K562 (cell line): ENCODE data around the gene HPCA. TPM values are rescaled to one million over a fixed set of nuclear protein-coding genes. Genes with fewer than 3 reads are reported as not detected.

Experiments
- ESRRB ChIP-seq: fragments of 250-450 bp; sonication (Bioruptor Pico); IDR thresholded peaks from 2 replicates; pipeline ENCODE4 v1.5.0; 2020; ENCODE audit warnings: mild to moderate bottlenecking, moderate library complexity, borderline replicate concordance
- FOXJ3 ChIP-seq: sonication (generic); formaldehyde crosslinking; IDR thresholded peaks from 2 replicates; pipeline ENCODE4 v1.4.0; 2020; ENCODE audit warnings: mild to moderate bottlenecking, missing genetic modification reagents
- GABPA ChIP-seq: fragments of 200-800 bp; sonication (Bioruptor generic); conservative IDR thresholded peaks from 2 replicates; pipeline ENCODE4 v1.6.1; 2016; ENCODE audit warnings: low read depth, missing genetic modification characterization, missing compliant biosample characterization
- HNRNPH1 ChIP-seq: fragments of 200-400 bp; formaldehyde crosslinking; optimal IDR thresholded peaks from 2 replicates; pipeline ENCODE3; 2017; ENCODE audit warnings: low read depth, mild to moderate bottlenecking, low read length, moderate library complexity
- ILK ChIP-seq: fragments of 450-650 bp; IDR thresholded peaks from 2 replicates; pipeline ENCODE4 v1.6.1; 2016; ENCODE audit warnings: missing genetic modification characterization, low read depth, mild to moderate bottlenecking, missing compliant biosample characterization, moderate library complexity, borderline replicate concordance
- PHB ChIP-seq: fragments of 250-450 bp; sonication (Bioruptor Pico); IDR thresholded peaks from 2 replicates; pipeline ENCODE4 v1.5.0; 2021
- REST ChIP-seq, 2 experiments: fragments of 450-650 bp; formaldehyde crosslinking in 1 of 2; IDR thresholded peaks; 2 replicates each; pipeline versions ENCODE4 v1.4.0 to v1.6.1; 2014 to 2020; ENCODE audit warnings: mild to moderate bottlenecking in 2 of 2, borderline replicate concordance in 1 of 2, low read depth in 1 of 2
- SAP30 ChIP-seq: fragments of 200-600 bp; sonication (generic); IDR thresholded peaks from 2 replicates; pipeline ENCODE4 v1.6.1; 2012; ENCODE audit warnings: borderline replicate concordance, low read depth, mild to moderate bottlenecking, moderate library complexity, low read length, control low read depth, inconsistent platforms; ENCODE audit not compliant: insufficient read depth, poor library complexity, severe bottlenecking
- SRSF1 ChIP-seq: fragments of 200-400 bp; formaldehyde crosslinking; IDR thresholded peaks from 2 replicates; pipeline ENCODE4 v1.6.1; 2017; ENCODE audit warnings: mild to moderate bottlenecking, low read depth, low read length, moderate library complexity
- STAT5A ChIP-seq: IDR thresholded peaks from 2 replicates; pipeline ENCODE4 v1.6.1; 2012; ENCODE audit warnings: low read length, inconsistent platforms, borderline replicate concordance
- VEZF1 ChIP-seq: fragments of 200-800 bp; sonication (Bioruptor generic); IDR thresholded peaks from 2 replicates; pipeline ENCODE4 v1.6.1; 2017; ENCODE audit warnings: missing genetic modification characterization, missing compliant biosample characterization
- ZNF551 ChIP-seq: fragments of 250-450 bp; sonication (Bioruptor Pico); IDR thresholded peaks from 2 replicates; pipeline ENCODE4 v1.5.0; 2021; ENCODE audit warnings: mild to moderate bottlenecking, moderate library complexity
- polyA plus RNA-seq, 8 experiments: library from polyadenylated mRNA; depleted of rRNA in 4 of 8; stranded (reverse) in 5 of 8; unstranded in 3 of 8; fragments of >200 nt; fragmentation: Nextera tagmentation in 2 of 8; fragmentation: Illumina TruSeq in 1 of 8; extraction: Ambion mirVana in 2 of 8; extraction: Trizol in 1 of 8; gene quantifications; 2 replicates each; pipeline versions ENCODE4 v1.2.1 to v1.2.3, GENCODE V29; 2011 to 2014; ENCODE audit warnings: inconsistent platforms in 1 of 8, missing spikeins in 1 of 8
- total RNA-seq, 7 experiments: library from RNA; depleted of rRNA in 6 of 7; stranded (reverse); fragments of >200 nt in 6 of 7; fragmentation: Illumina TruSeq in 2 of 7; extraction: Trizol in 2 of 7; gene quantifications; 2 replicates each; pipeline versions ENCODE4 v1.2.1 to v1.2.3, GENCODE V29; 2011 to 2021; ENCODE audit warnings: low replicate concordance in 1 of 7
- TF ChIP-seq, protein P1 (sequence below): sonication (generic); formaldehyde crosslinking; IDR thresholded peaks from 2 replicates; pipeline ENCODE4 v1.8.0; 2022; ENCODE audit warnings: mild to moderate bottlenecking, missing genetic modification reagents
- TF ChIP-seq, protein P2 (sequence below): sonication (generic); IDR thresholded peaks from 2 replicates; pipeline ENCODE4 v1.6.1; 2016

Gene HPCA
- total and polyA plus RNA-seq, 9 of the 15 experiments (the other 6 are each of a cell fraction or from before 2014, with no cell fraction given) = not detected

- peak; percentile 40; the same call in 1 of the 2 replicates for TF ChIP-seq REST (IDR thresholded peaks at IDR 0.05; ENCODE audit: borderline replicate concordance)
- no peak; the same call in 1 of the 2 replicates for TF ChIP-seq REST (CRISPR knock-in tag; IDR thresholded peaks at IDR 0.05; ENCODE audit: low read depth)
- TF ChIP-seq GABPA (tag) = peak; percentile 65
- TF ChIP-seq PHB (CRISPR knock-in tag) = no peak
- no peak for TF ChIP-seq SAP30
- TF ChIP-seq VEZF1 (CRISPR knock-in tag) = 0 out of 2 replicates have a peak, but pooled peaks have one; percentile 27
- TF ChIP-seq SRSF1 = no peak
- TF ChIP-seq ILK = no peak
- TF ChIP-seq, protein P1, sequence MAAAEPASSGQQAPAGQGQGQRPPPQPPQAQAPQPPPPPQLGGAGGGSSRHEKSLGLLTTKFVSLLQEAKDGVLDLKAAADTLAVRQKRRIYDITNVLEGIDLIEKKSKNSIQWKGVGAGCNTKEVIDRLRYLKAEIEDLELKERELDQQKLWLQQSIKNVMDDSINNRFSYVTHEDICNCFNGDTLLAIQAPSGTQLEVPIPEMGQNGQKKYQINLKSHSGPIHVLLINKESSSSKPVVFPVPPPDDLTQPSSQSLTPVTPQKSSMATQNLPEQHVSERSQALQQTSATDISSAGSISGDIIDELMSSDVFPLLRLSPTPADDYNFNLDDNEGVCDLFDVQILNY (CRISPR knock-in tag) = no peak
- no peak for TF ChIP-seq HNRNPH1
- TF ChIP-seq FOXJ3 (CRISPR knock-in tag) = no peak
- no peak for TF ChIP-seq ESRRB (CRISPR knock-in tag)
- TF ChIP-seq, protein P2, sequence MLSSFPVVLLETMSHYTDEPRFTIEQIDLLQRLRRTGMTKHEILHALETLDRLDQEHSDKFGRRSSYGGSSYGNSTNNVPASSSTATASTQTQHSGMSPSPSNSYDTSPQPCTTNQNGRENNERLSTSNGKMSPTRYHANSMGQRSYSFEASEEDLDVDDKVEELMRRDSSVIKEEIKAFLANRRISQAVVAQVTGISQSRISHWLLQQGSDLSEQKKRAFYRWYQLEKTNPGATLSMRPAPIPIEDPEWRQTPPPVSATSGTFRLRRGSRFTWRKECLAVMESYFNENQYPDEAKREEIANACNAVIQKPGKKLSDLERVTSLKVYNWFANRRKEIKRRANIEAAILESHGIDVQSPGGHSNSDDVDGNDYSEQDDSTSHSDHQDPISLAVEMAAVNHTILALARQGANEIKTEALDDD = peak; percentile 41; the same call in 1 of the 2 replicates
- no peak for TF ChIP-seq ZNF551 (CRISPR knock-in tag)
- TF ChIP-seq STAT5A = no peak
Measured at GRCh38 chr1:32919811-32920733, 33.8 kb downstream of the HPCA start (continued).
